Measurements from ENCODE around the gene ZSCAN26.
A peak's percentile ranks its signal among the peaks of the same experiment; 100 is the strongest.

The ZSCAN26 gene

DNA sequence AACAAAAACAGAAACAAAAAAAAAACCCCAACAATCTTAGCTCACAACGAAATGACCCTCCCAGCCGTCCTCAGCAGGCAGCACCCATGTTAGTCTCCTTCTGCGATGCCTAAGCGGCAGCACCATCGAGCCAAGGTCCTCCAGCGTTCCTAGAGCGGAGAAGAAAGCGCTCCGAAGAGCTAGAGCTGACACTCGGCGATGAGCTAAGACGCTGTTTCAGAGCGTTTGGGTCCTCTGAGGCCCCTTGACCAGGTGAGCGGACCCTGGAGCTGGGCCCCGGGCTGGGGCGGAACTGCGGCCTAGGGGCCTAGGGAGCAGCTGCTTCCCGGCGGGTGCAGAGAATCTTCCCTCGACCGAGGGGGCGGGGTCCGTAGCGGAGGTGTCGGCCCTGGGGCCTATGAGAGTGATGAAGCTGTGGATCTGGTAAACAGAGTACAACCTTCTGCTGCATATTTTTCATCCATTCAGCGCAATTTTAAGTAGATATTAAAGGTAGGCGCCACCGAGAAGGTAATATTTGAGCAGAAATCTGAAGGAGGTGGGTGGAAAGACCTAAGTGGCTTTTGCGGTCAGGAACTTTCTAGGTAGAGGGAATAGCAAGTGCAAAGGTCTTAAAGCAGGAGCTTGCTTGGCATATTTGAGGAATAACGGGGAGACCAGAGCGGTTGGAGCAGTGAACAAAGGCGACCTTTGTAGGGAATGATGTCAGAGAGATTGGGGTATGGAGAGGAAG lies at the start of gene ZSCAN26:
TSS of gene ZSCAN26 (plus strand) at position 182 of the 733 bp plus-strand sequence. CDS start 4,777 bp downstream, outside the sequence.
- peak; percentile 90 for DNase-seq

DNA sequence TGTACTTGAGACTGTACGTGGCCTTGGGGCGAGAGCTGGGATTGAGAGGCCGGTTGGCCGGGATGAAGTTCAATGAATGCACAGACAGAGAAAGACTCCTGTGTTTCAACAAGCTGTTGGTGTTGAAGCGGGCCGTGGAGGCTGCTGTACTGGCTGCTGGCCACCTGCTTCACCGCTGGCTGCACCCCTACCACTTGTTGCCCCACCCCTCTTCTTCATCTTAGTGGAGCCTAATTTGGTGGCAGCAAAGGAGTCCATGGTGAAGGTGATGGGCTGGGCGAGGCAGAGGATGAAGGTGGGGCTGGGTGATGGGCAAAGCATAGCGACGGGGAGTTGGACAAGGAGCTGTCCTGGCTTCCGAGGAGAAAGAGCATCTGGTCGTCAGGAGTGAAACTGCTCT lies 49.1 kb upstream of the ZSCAN26 start:
- no peak for DNase-seq

DNA sequence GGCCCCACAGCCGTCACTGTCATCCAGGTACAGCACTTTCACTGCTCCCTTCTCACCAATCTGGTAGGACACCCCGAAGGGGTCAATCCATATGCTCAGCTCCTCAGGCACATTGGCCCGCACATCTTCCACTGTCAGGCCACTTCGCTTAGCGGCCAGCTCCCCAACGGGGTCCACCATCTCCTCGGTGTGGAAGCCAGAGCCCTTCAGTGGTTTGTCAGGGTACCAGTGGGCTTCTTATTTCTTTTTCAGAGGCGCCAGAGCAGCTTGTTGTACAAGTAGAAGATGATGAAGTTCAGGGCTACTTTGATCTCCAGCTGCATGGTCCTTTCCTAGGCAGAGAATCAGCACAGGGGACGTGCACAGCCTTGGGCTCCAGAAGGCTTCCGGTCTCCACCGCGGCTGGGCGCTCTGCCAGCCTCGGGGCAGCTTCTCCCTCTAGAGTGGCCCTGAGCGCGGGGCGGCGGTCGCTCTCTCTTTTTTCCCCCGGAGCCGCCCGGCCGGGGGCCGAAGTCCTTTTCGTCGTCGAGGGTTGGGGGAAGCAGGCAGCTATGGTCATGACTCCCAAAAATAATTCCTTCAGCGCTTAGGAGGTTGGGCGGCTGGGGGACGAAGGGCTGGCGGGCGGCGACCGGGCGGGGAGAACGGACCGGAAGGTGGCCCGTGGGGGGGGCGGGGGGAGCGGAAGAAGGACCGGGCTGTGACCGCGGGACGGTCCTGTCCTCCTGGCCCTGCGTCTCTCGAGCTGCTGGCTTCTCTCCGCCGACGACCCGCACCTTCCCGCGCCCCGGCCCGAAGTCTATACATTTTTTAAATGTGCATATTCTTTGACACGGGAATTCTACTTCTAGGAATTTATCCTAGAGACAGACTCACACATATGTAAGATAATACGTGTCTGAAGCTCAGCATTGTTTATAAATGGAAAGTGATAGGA lies 48.4 kb upstream of the ZSCAN26 start:
- peak; percentile 81 for DNase-seq

DNA sequence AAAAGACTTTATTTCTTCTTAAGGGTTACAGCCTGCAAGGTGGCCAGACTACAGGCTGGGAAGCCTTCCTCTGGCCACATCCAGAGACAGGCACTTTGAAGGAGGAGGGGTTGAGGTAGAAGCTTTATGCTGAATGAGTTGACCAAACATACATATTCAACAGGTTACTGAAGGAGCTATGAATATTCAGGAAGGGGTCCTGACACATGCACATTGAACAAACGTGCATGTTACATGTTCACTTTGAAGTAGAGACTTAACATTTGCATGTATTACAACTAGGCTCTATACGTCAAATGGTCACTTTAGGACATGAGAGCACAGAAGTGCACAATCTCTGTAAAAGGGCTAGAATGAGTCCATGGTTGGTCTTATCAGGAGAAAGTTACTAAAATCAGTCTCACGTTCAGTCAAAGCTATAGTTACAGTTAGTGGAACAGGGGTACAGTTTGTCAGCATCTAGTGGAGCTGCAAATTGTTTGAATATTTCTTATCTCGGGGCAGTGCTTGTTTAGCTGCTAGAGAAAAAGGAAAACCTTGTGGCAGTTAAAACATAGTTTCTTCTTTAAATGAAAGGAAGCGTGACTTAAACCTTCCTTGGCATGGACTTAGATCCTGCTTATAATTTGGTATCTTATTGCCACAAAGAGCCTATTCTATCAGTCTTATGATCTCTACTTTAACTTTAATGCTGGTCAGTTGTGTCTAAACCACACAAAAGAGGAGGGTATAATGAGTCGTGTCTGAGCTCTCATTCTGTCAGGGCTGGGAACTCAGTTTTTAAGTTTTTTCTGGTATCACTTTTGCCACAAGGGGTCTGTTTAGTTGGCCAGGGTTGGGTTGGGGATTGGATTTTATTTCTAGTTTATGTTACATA lies 46.4 kb upstream of the ZSCAN26 start:
- DNase-seq, result no peak

DNA sequence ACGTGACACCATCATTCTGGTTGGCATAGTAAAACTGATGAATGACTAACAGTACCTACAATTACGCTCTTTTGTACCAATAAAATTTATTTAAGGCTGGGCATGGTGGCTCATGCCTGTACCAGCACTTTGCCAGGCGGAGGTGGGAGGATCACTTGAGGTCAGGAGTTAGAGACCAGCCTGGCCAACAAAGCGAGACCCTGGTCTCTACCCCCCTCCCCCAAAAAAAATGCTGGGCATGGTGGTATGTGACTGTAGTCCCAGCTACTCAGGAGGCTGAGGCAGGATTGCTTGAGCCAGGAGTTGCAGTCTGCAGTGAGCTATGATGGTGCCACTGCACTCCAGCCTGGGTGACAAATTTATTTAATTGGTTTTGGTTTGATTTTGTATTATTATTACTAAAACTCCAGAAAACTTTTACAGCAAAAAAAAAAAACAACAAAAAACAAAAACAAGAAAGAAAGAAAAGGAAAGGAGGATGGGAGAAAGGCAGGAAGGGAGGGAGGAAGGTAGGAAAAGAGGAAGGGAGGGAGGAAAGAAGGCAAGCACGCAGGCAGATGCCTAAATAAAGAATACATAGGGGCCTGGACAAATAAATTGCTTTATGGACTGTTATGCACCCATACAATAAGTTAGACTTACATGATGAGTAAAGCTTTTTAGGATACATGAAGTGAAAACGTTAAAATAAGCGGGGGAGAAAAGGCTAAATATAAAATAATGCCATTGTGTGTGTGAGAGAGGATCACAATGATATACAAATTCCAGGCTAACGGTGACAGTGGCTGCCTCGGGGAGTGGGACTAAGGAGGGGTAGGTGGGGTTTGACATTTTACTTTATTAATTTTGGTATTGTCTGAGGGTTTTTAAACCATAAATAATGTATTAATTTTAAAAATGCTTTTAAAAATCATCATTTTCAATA lies 42.5 kb upstream of the ZSCAN26 start:
- DNase-seq, result no peak

DNA sequence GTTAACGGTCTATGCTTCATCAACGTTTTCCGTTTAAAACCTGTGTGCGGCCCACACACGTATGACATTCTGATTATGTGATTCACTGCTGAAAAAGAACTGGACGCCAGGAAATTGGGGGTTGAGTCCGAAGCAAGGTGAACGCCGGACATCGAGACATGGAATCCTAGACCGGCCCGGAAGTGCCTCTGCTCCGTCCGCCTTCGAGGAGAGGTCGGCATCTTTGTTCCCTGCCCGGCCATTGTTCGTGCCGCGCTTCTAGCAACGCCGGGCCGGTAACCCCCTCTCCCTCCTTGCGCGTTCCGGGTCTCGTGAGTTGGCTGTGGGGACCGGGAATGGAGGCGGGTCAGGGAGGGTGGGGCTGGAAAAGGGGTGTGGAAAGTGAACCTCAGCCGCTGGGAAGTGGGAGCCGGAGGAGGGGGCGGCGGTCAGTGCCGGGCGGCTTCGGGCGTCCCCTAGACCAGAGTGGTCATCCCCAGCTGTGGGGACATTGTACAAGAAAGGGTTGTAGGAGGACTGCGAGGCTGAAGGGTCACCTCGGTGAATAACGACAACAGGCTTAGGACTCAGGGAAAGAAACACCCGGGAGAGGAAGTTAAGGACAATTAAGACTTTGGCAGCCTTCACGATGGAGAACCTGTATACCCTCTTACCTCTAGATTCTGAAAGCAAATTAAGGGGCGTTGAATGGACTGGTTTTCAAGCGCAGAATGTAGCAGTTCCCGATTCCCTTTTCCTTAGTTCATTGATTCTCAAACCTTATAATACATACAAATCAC lies 41.7 kb upstream of the ZSCAN26 start, which contains the start of gene ZSCAN9:
TSS of gene ZSCAN9 (plus strand) at position 220 of the 779 bp plus-strand sequence. CDS start 1,810 bp downstream, outside the sequence.
- DNase-seq, result peak; percentile 90

DNA sequence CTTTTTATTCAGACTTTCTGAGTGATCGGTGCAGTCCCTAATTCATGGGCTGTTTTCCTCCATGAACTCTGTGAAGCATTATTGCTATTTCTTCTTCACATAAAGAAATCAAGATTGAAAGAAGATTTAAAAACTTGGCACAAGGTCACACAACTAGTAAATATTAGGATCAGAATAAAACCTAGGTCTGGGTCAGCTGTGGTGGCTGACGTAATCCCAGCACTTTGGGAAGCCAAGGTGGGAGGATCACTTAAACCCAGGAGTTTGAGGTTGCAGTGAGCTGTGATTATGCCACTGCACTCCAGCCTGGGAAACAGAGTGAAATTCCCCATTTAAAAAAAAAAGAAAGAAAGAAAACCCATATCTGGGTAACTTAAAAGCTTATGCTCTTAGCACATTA lies 40.5 kb upstream of the ZSCAN26 start:
- DNase-seq, result no peak

DNA sequence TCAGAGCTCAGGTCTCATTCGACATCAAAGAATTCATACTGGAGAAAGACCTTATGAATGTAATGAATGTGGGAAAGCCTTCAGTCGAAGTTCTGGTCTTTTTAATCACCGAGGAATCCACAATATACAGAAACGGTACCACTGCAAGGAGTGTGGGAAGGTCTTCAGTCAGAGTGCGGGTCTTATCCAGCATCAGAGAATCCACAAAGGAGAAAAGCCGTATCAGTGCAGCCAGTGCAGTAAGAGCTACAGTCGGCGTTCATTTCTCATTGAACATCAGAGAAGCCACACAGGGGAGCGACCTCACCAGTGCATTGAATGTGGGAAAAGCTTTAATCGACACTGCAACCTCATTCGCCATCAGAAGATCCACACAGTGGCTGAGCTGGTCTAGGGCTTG lies 34.2 kb upstream of the ZSCAN26 start:
- DNase-seq, result no peak

DNA sequence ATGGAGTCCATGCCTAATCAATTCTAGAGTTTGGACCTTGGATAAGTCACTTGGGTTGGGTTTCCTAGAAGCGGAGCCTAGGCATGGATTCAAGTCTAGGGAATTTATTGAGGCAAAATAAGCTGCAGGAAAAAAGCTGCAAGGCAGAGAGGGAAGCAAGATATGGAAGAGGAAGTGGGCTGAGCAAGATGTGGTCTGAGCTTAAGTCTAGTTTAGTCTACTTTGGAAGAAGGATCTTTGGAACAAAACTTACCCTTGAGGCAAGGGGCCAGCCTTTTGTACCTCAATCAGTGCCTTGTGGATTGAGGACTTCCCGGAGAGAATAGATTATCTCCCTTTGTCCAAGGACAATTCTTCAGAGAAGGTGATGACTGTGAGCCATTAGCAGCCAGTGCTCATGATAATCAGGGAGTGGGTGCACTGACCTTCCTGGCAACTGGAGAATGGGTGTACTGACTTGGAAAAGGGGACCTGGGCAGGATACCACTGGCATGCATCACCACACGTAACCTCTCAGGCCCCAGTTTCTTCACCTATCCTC lies 31.0 kb upstream of the ZSCAN26 start:
- DNase-seq, result no peak

DNA sequence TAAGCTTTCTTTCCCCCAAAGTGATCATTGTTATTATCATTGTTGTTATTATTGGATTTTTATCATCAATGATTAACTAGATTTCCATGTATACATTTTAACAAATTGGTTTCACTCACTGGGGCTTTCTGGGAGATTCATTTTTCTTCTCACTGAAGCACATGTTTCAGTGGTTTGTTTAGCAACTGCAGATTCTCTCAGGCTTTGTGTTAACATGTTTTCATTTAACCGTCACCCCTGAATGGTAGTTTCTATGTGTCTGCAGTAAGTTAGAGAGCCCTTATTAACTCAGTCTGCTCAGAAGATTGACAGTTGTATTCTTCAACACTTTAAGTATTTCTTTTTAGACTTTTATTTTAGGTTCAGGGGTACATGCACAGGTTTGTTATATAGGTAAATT lies 27.3 kb upstream of the ZSCAN26 start:
- DNase-seq, result no peak

DNA sequence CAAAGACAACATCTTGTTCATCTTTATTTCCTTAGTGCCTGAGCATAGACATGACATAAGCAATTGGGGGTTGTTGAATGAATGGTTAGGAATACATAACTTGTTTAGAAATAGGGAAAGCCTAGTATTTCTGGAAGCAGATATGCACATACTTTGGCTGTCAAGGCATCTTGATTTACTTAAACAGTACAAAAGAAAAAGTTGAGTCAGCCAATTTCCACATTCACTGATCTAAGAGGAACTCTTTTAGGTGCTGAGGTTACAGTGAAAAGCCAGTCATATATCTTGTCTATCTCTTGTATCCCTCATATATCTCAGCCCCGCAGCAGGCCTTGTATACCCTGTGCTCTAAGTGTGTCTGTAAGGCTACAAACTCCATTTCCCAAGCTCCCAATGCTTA lies 26.5 kb upstream of the ZSCAN26 start:
- DNase-seq, result no peak

DNA sequence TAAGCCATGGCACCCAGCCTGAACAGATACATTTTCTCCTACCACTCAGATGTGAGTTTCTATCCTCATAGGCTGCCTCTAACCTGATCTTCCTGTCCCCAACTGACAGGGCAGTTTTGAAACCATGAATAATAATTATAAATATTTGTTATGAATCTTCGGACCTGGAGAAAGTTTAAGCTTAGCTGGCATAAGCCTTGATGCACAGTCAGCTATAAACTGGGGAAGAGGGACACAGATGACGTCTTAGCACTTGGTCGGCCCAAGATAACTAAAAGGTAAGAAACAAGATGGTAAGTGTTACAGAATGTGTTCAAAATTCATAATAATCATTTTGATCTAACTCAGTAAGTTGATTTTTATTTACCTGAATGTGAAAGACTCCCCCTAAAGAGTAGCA lies 23.0 kb upstream of the ZSCAN26 start:
- no peak for DNase-seq

DNA sequence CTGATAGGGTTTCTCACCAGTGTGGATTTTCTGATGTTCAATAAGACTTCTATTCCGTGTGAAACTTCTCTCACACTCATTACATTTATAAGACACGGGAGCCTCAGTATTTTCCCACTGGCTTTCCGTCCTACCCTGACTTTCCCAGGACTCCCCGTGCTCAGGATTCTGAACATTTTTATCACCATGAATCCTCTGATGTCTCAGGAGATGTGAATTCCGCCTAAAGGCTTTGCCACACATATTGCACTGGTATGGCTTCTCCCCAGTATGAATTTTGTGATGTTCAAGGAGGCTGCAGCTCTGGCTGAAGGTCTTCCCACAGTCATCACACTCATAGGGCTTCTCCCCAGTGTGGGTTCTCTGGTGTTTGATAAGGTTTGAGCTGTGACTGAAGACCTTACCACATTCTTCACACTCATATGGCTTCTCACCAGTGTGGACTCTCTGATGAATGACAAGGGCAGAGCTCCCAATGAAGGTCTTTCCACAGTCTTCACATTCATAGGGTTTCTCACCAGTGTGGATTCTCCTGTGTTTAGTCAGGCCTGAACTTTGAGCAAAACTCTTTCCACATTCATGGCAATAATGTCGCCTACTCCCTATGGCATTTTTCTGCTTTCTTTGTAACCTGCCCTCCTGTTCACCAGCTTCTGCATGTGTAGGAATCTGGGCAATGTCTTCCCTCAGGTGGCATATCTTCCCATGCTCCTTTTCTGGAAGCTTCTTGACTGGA lies 21.6 kb upstream of the ZSCAN26 start:
- DNase-seq, result no peak

DNA sequence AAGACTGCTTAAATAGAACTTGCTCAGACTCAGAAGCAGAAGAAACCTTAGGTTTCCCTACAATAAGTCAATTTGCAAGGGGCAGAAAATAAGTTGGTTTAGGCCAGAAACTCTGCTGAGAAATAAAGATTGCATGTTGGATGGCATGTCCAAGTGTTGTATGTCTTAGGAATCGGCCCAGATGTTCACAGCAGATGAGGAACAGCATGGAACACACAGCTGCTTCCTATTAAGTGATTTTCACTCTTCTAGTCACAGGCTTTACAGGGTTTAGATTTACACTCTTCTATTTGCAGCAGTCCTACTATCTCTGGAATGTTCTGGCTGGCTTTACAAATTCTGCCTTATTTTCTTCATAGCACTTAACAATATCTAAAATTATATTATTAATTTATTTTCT lies 18.0 kb upstream of the ZSCAN26 start:
- DNase-seq, result no peak

DNA sequence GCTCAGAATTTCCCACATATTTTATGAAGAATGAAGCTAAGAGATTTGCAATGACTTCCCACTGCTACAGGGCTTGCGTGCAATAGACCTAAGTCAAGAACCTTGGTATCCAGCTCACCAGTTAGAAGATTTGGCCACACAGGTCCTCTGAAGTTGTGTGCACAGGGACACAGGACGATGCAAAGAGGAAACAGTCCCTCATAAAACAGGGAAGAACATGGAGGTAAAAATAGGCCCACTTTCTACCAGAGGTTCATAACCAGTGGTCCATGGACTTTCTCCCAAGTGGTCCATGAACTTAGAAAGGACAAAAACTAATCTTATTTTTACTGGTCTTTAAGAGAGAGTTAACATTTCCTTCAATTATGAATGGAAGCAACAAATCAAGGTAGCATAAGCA lies 16.2 kb upstream of the ZSCAN26 start:
- DNase-seq, result no peak

DNA sequence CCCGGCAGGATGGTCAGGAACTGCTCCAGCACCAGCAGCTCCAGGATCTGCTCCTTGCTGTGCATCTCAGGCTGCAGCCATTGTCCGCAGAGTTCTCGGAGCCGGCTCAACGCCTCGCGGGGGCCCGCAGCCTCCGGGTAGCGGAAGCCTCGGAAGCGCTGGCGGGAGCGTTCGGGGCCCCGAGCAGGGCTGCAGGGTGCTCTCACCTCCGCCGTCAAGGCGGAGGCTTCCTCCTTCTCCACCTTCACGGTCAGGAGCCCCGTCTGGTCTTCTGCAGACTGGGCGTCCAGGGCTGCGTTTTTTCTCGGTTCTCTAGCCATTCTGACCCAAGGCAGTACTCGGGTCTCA lies 15.3 kb upstream of the ZSCAN26 start:
- DNase-seq, result peak; percentile 17

DNA sequence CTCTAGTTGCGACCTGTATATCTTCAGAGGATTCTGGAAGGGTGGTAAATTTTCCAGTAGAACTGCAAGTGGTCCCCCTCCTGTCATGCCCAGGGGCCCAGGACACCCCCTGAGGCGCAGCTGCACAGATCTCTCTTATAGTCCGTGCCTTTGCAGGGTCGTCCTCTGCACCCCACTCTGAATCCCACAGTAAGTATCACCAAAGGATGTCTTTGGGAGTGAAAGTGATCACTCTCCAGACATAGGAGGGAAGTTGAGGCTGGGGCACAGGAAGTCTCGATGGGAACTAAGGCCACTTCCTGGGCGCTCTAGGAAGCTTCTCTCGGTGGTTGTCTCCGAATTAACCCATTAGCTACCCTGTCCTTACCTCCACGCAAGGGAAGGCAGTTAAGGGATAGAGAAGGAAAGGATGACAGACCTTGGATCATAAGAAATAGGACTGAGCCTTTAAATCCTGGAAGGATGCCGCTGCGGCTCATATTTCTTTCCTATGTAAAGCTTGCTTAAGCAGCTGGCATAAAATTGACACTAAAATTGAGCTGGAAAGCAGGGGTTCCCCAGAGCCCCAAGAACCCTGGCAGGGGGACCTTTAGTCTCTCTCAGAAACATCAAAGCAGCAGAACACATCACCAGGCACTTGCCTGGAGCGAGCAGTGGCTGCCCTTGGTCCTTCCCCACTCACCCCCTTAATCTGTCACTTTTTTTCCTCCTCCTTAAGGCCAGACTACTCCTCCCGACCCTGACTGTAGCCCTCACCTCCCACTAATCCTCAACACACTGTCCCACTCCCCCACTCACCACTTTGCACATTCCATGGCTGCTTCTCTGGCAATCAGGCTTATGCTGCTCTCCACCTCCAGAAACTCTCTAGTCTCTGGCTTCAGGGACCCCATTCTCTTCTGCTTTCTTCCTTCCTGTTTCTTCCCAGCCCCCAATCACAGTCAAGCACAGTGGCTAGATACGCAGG lies 14.7 kb upstream of the ZSCAN26 start, which contains the start of gene ZKSCAN4:
TSS of gene ZKSCAN4 (minus strand) at position 261 of the 967 bp plus-strand sequence. CDS start 289 bp downstream, outside the sequence.
- peak; percentile 87 for DNase-seq

DNA sequence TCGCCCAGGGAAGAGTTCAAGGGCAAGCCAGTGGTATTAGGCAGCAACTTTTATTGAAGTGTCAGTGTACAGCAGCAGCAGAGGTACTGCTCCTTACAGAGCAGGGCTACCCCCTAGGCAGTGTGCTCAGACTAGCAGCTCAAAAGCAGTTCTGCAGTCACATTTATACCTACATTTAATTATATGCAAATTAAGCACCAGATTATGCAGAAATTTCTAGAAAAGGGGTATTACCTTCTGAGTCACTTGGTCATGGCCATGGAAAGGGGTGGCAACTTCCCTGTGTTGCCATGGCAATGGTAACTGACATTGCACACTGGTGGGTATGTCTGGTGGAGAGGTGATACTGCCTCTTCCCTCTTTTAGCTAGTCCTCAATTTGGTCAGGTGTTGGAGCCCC lies 12.8 kb upstream of the ZSCAN26 start:
- DNase-seq, result no peak

DNA sequence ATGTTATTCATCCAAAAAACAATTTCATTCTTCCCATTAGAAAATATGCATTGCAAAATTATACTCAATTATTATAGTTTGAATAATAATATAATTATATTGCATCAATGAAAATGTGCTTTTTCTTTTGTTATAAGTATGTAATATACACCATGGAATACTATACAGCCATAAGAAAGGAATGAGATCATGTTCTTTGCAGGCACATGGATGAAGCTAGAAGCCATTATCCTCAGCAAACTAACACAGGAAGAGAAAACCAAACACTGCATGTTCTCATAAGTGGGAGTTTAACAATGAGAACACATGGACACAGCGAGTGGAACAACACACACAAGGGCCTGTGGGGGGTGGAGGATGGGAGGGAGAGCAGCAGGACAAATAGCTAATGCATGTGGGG lies 9.9 kb upstream of the ZSCAN26 start:
- no peak for DNase-seq

Data from femur (tissue), 1 donor.